ENCODE measurements around the gene ANKLE2.

Gene ANKLE2

GRCh38 chr12:132687211-132688164 is 74.1 kb downstream of the ANKLE2 start, which contains the start of the genes POLE and PXMP2 (continued):
- peak; percentile 38 for TF ChIP-seq ZBTB11 (tag by site-specific recombination; conservative IDR thresholded peaks at IDR 0.05; ENCODE audit: low read depth)
- no peak for TF ChIP-seq ZNF121 (tag by site-specific recombination; IDR thresholded peaks at IDR 0.05)
- TF ChIP-seq ZNF169 (tag by site-specific recombination; IDR thresholded peaks at IDR 0.05) = no peak
- TF ChIP-seq TSHZ1 (tag by site-specific recombination; IDR thresholded peaks at IDR 0.05; ENCODE audit: borderline replicate concordance) = no peak; the same call in 1 of the 2 replicates
- no peak for TF ChIP-seq ZNF280C (tag by site-specific recombination; IDR thresholded peaks at IDR 0.05)
- no peak for TF ChIP-seq HOXC10 (CRISPR knock-in tag; IDR thresholded peaks at IDR 0.05)
- no peak for TF ChIP-seq ZNF140 (tag by site-specific recombination; IDR thresholded peaks at IDR 0.05)
- peak; percentile 63; the same call in 1 of the 2 replicates for TF ChIP-seq YY2 (tag by site-specific recombination; IDR thresholded peaks at IDR 0.05)
- TF ChIP-seq ZNF585B (tag by site-specific recombination; IDR thresholded peaks at IDR 0.05) = no peak
- TF ChIP-seq PRDM1 (tag by site-specific recombination; IDR thresholded peaks at IDR 0.05) = no peak
- no peak for TF ChIP-seq ZNF530 (tag by site-specific recombination; IDR thresholded peaks at IDR 0.05; ENCODE audit: low read depth)
- no peak for TF ChIP-seq MEIS1 (CRISPR knock-in tag; IDR thresholded peaks at IDR 0.05; ENCODE audit: borderline replicate concordance)
- TF ChIP-seq BCL6B (tag by site-specific recombination; IDR thresholded peaks at IDR 0.05) = no peak
- TF ChIP-seq ZNF174 (tag by site-specific recombination; IDR thresholded peaks at IDR 0.05) = no peak
- TF ChIP-seq ZNF404 (tag by site-specific recombination; IDR thresholded peaks at IDR 0.05) = no peak
- TF ChIP-seq ZNF792 (tag by site-specific recombination; IDR thresholded peaks at IDR 0.05) = no peak
- TF ChIP-seq ZNF747 (tag by site-specific recombination; IDR thresholded peaks at IDR 0.05) = no peak
- no peak for TF ChIP-seq ZBTB49 (tag by site-specific recombination; IDR thresholded peaks at IDR 0.05; ENCODE audit: low read depth)
- no peak for TF ChIP-seq ZNF624 (tag by site-specific recombination; IDR thresholded peaks at IDR 0.05)
- peak; percentile 89 for TF ChIP-seq GLIS1 (tag by site-specific recombination; IDR thresholded peaks at IDR 0.05)
- no peak for TF ChIP-seq ZNF701 (tag by site-specific recombination; IDR thresholded peaks at IDR 0.05)
- no peak for TF ChIP-seq ZNF214 (tag by site-specific recombination; IDR thresholded peaks at IDR 0.05; ENCODE audit: borderline replicate concordance)
- TF ChIP-seq ZNF416 (tag by site-specific recombination; IDR thresholded peaks at IDR 0.05) = no peak
- peak; percentile 70; the same call in 1 of the 2 replicates for TF ChIP-seq KLF9 (tag by site-specific recombination; IDR thresholded peaks at IDR 0.05; ENCODE audit: low read depth)
- no peak for TF ChIP-seq ZNF776 (tag by site-specific recombination; IDR thresholded peaks at IDR 0.05; ENCODE audit: borderline replicate concordance)
